ENCODE data around the gene MAP3K6.
A peak's percentile ranks its signal among the peaks of the same experiment; 100 is the strongest.

The MAP3K6 gene

DNA sequence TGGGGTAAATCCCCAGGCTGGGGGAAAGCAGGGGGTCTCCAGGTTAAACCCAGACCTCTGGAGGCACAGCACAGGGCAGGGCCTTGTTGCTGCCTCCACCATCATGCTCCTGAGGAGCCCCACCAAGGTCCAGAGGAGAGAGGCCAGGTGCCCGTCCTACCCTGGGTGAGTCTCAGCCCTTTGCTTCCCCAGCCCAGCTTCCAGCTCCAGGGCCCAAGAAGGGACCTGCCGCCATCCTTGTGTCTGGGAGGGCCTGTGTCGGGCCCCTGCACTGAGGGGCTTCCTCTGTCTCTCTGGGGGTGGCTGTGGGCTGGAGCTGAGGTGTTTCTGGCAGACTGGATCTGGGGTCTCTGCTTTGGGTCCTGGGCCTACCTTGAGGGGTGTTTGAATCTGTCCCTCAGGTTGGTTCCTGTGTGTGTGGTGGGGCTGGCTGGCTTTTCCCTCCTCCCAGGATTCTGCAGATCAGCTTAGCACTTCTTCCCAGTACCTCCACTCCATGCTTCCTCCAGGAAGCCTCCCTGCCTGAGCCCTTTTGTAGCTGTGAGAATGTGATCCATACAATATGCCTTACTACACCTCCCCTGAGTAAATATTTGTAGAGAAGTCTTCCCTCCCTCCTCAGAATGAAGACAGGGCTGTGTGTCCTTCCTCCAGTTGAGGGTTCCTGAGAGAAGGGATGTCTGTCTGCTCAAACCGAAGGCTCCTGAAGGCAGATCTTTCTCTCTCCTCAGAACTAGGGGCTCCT lies 31.8 kb upstream of the MAP3K6 start:
- FAIRE-seq = no peak
- TF ChIP-seq POLR2A (IDR thresholded peaks at IDR 0.05; ENCODE audit: low read depth, low read length) (no peak), POU2F2 (IDR thresholded peaks at IDR 0.05; ENCODE audit: low read depth, low read length) (no peak), PAX5 (IDR thresholded peaks at IDR 0.05; ENCODE audit: insufficient read depth, low read length, severe bottlenecking) (no peak), POLR2AphosphoS5 (IDR thresholded peaks at IDR 0.05; ENCODE audit: low read depth, low read length) (no peak; the same call in 1 of the 2 replicates), TAF1 (IDR thresholded peaks at IDR 0.05; ENCODE audit: low read depth, low read length) (no peak), SPI1 (IDR thresholded peaks at IDR 0.05; ENCODE audit: low read depth, low read length) (no peak)

GRCh38 chr1:27397749-27398148 lies 31.0 kb upstream of the MAP3K6 start:
- TF ChIP-seq POLR2AphosphoS5 (IDR thresholded peaks at IDR 0.05; ENCODE audit: low read depth, low read length) (no peak), SPI1 (IDR thresholded peaks at IDR 0.05; ENCODE audit: low read depth, low read length) (no peak), POU2F2 (IDR thresholded peaks at IDR 0.05; ENCODE audit: low read depth, low read length) (no peak), TAF1 (IDR thresholded peaks at IDR 0.05; ENCODE audit: low read depth, low read length) (no peak), POLR2A (IDR thresholded peaks at IDR 0.05; ENCODE audit: low read depth, low read length) (no peak), PAX5 (IDR thresholded peaks at IDR 0.05; ENCODE audit: insufficient read depth, low read length, severe bottlenecking) (no peak)
- FAIRE-seq = no peak
- DNase-seq (ENCODE audit: insufficient read length, low spot score) = no peak

More for the DNA sequence above, 31.8 kb upstream of the MAP3K6 start:
- no peak for DNase-seq (ENCODE audit: insufficient read length, low spot score)

GRCh38 chr1:27397110-27397509 lies 30.3 kb upstream of the MAP3K6 start:
- no peak for FAIRE-seq
- TF ChIP-seq SPI1 (IDR thresholded peaks at IDR 0.05; ENCODE audit: low read depth, low read length) (no peak), POLR2AphosphoS5 (IDR thresholded peaks at IDR 0.05; ENCODE audit: low read depth, low read length) (no peak), TAF1 (IDR thresholded peaks at IDR 0.05; ENCODE audit: low read depth, low read length) (no peak), PAX5 (IDR thresholded peaks at IDR 0.05; ENCODE audit: insufficient read depth, low read length, severe bottlenecking) (no peak), POLR2A (IDR thresholded peaks at IDR 0.05; ENCODE audit: low read depth, low read length) (no peak), POU2F2 (IDR thresholded peaks at IDR 0.05; ENCODE audit: low read depth, low read length) (no peak)
- DNase-seq (ENCODE audit: insufficient read length, low spot score) = no peak

DNA sequence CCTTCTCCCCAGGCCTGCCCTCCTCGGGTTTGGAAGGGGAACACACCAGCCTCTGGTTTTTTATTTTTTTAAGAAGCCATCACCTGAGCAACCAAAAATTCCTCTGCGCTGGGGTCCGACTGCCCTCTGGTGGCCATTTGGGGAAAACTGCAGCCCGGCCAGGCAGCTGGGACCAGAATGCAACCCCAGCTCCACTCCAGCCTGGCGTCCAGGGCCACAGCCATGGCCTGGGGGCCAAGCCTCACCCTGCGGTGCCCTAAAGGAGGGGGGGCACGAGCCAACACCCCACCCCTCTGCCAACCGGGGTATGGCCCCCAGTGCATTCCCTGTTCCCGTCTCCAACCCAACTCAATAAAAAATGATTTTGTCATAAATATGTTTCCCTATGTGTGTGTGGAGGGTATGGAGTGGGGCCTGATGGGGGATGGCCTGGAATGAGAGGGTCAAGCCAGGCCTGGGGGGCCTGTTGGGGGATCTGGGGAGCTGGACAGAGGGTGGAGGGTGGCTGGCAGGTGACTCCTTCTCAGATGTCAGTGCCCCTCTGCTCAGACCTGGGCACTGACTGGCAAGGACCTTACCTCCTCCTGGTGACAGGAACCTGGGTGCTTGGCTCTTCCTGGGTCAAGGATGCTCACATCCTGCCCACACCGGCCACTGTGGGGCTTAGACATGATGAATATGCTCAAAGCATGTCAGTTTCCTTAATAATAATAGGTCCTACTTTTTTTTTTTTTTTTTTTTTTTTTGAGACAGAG lies 28.9 kb upstream of the MAP3K6 start:
- peak; percentile 86 for DNase-seq (ENCODE audit: insufficient read length, low spot score)
- FAIRE-seq = peak; percentile 78
- TF ChIP-seq POLR2A (IDR thresholded peaks at IDR 0.05; ENCODE audit: low read depth, low read length) (0 out of 2 replicates have a peak, but pooled peaks have one; percentile 28), PAX5 (IDR thresholded peaks at IDR 0.05; ENCODE audit: insufficient read depth, low read length, severe bottlenecking) (no peak)

GRCh38 chr1:27394925-27395324 lies 28.2 kb upstream of the MAP3K6 start:
- TF ChIP-seq POU2F2 (IDR thresholded peaks at IDR 0.05; ENCODE audit: low read depth, low read length) (no peak), PAX5 (IDR thresholded peaks at IDR 0.05; ENCODE audit: insufficient read depth, low read length, severe bottlenecking) (no peak), POLR2A (IDR thresholded peaks at IDR 0.05; ENCODE audit: low read depth, low read length) (no peak), SPI1 (IDR thresholded peaks at IDR 0.05; ENCODE audit: low read depth, low read length) (no peak), POLR2AphosphoS5 (IDR thresholded peaks at IDR 0.05; ENCODE audit: low read depth, low read length) (no peak), TAF1 (IDR thresholded peaks at IDR 0.05; ENCODE audit: low read depth, low read length) (no peak)
- DNase-seq (ENCODE audit: insufficient read length, low spot score) (no peak), FAIRE-seq (no peak)

DNA sequence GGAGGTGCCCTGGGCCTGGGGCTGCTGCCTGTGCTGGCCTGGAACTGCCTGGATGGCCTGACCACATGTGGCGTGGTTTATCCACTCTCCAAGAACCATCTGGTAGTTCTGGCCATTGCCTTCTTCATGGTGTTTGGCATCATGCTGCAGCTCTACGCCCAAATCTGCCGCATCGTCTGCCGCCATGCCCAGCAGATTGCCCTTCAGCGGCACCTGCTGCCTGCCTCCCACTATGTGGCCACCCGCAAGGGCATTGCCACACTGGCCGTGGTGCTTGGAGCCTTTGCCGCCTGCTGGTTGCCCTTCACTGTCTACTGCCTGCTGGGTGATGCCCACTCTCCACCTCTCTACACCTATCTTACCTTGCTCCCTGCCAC lies 27.5 kb upstream of the MAP3K6 start:
- TF ChIP-seq POLR2A (IDR thresholded peaks at IDR 0.05; ENCODE audit: low read depth, low read length) (no peak), TAF1 (IDR thresholded peaks at IDR 0.05; ENCODE audit: low read depth, low read length) (no peak), POLR2AphosphoS5 (IDR thresholded peaks at IDR 0.05; ENCODE audit: low read depth, low read length) (no peak), SPI1 (IDR thresholded peaks at IDR 0.05; ENCODE audit: low read depth, low read length) (no peak), PAX5 (IDR thresholded peaks at IDR 0.05; ENCODE audit: insufficient read depth, low read length, severe bottlenecking) (no peak), POU2F2 (IDR thresholded peaks at IDR 0.05; ENCODE audit: low read depth, low read length) (no peak)
- no peak for DNase-seq (ENCODE audit: insufficient read length, low spot score)
- FAIRE-seq = no peak

DNA sequence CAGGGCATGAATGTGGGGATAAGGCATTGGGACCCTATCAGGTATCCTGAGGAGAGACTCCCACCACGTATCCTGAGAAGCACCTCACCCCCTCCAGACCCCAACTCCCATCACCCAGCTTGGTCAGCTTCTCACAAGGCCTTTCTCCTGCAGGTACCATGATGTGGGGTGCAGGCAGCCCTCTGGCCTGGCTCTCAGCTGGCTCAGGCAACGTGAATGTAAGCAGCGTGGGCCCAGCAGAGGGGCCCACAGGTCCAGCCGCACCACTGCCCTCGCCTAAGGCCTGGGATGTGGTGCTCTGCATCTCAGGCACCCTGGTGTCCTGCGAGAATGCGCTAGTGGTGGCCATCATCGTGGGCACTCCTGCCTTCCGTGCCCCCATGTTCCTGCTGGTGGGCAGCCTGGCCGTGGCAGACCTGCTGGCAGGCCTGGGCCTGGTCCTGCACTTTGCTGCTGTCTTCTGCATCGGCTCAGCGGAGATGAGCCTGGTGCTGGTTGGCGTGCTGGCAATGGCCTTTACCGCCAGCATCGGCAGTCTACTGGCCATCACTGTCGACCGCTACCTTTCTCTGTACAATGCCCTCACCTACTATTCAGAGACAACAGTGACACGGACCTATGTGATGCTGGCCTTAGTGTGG lies 27.0 kb upstream of the MAP3K6 start:
- no peak for TF ChIP-seq POLR2AphosphoS5 (IDR thresholded peaks at IDR 0.05; ENCODE audit: low read depth, low read length)
- TF ChIP-seq POU2F2 (IDR thresholded peaks at IDR 0.05; ENCODE audit: low read depth, low read length) = no peak
- no peak for TF ChIP-seq POLR2A (IDR thresholded peaks at IDR 0.05; ENCODE audit: low read depth, low read length)
- no peak for TF ChIP-seq SPI1 (IDR thresholded peaks at IDR 0.05; ENCODE audit: low read depth, low read length)
- no peak for TF ChIP-seq TAF1 (IDR thresholded peaks at IDR 0.05; ENCODE audit: low read depth, low read length)
- TF ChIP-seq PAX5 (IDR thresholded peaks at IDR 0.05; ENCODE audit: insufficient read depth, low read length, severe bottlenecking) = no peak
- DNase-seq (ENCODE audit: insufficient read length, low spot score) (no peak), FAIRE-seq (no peak)

DNA sequence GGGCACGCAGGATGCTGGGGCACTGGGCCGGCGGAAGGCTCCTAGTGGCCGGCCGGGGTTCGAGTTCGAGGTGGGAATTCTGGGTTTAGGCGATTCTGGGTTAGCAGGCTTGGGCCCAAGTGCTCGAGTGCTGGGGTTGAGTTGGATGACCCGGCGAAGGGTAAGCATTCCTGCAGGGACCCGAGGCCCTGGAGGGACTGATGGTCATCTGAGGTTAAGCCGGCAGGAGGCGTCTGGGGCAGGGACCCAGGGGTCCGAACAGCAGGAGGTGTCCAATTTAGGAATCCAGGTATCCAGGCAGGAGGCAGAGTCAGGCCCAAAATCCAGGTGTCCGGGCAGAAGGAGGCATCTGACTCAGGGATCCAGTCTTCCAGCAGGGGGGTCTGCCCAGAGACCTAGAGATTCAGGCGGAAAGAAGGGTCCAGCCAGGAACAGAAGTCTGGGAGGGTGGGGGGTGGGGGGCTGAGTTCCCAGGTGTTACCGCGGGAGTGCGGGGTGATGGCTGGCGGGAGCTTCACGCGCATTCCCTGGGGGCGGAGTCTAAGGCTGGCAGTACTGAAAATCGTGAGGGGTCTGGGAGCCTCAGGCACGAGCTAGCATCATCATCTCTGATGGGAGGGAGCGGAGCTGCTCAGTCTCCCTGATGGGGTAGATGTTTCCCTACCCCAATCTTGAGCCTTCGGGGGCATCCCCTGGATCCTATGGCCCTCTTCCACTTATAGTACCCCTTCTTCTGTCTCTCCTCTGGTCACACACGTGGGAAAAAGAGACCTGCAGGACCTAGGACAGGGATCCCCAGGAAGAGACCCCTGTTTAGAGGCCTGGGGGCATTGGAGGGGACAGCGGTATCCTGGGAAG lies 26.2 kb upstream of the MAP3K6 start:
- DNase-seq (ENCODE audit: insufficient read length, low spot score) (no peak), FAIRE-seq (no peak)
- no peak for TF ChIP-seq PAX5 (IDR thresholded peaks at IDR 0.05; ENCODE audit: insufficient read depth, low read length, severe bottlenecking)
- no peak for TF ChIP-seq SPI1 (IDR thresholded peaks at IDR 0.05; ENCODE audit: low read depth, low read length)
- TF ChIP-seq TAF1 (IDR thresholded peaks at IDR 0.05; ENCODE audit: low read depth, low read length) = no peak
- no peak for TF ChIP-seq POLR2A (IDR thresholded peaks at IDR 0.05; ENCODE audit: low read depth, low read length)
- no peak for TF ChIP-seq POLR2AphosphoS5 (IDR thresholded peaks at IDR 0.05; ENCODE audit: low read depth, low read length)
- no peak for TF ChIP-seq POU2F2 (IDR thresholded peaks at IDR 0.05; ENCODE audit: low read depth, low read length)

Data from GM12891 (cell line).